Activated T-helper 9 cell treated with anti-CD3 and anti-CD28 coated beads, Interleukin-2, amount 50 U/mL, for 16 hours (primary cell): ENCODE results near the gene CEMIP.

Source experiments
- DNase-seq: peaks from one replicate; pipeline ENCODE4 v3.0.0-alpha.2; 2020; ENCODE audit warnings: low read depth

Gene CEMIP

DNA sequence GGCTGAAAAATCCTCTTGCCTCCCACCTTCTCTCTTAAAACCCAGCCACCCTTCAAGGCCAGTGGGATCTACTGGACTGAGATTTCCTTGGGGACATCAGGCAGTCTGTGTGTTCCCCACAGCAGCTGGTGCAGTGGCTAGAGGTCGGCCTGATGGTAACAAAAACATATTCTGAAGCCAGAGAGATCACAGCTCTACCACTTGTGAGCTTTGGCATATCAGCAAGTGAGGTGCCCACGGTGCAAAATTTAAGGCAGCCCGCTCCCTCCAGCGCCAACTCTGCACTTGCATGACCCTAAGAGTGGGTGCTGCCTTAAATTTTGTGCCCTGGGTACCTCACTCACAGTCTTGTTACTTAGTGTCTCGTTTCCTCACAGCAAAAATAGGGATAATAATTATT, 113.2 kb downstream of the CEMIP start:
- no peak for DNase-seq

DNA sequence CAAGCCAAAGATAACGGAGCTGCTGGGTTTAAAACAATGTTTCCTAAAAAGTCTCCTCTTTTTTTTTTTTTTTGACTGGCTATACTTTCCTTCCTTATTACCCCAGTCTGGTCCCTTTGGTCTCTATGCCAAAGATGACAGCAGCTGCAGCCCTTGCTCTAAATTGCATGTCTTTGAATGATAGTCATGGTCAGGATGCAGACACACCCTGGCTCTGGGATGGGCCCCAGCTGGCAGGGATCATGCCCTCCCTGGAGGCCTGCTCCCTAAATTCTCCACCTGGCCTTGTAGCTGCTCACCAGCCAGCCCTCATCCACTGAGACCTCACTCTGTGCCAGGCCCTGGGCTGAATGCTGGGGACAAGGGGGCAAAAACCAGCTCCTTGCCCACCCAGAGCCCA, 114.6 kb downstream of the CEMIP start:
- no peak for DNase-seq

GRCh38 chr15:80895091-80895490, 115.9 kb downstream of the CEMIP start:
- DNase-seq = no peak

GRCh38 chr15:80895965-80896364, 116.8 kb downstream of the CEMIP start:
- DNase-seq = no peak

- DNase-seq = no peak
Measured at GRCh38 chr15:80898040-80898439, 118.9 kb downstream of the CEMIP start.

- DNase-seq = no peak
Measured at GRCh38 chr15:80902298-80902801, 123.2 kb downstream of the CEMIP start.

DNA sequence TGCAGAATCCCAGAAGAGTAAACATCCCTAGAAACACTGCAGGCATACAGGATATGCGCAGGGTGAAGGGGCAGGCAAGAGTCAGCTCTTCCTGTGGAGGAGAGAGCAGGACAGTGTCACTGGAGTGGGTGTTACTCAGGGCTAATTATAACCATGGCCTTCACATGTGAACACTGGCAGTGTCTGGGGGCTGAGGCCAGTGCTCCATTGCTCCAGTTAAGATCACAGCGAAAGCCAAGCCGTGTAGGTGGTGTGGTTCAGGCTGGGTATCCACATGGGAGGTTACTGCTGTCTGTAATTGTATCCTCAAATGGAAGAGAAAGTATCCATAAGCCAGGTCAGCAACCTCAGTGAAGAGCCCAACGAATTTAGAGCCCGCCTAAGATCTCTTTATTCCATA, 125.8 kb downstream of the CEMIP start:
- DNase-seq = no peak

- no peak for DNase-seq
Measured at GRCh38 chr15:80906159-80906766, 127.1 kb downstream of the CEMIP start.

- DNase-seq = no peak
Measured at GRCh38 chr15:80911821-80912220, 132.7 kb downstream of the CEMIP start.

DNA sequence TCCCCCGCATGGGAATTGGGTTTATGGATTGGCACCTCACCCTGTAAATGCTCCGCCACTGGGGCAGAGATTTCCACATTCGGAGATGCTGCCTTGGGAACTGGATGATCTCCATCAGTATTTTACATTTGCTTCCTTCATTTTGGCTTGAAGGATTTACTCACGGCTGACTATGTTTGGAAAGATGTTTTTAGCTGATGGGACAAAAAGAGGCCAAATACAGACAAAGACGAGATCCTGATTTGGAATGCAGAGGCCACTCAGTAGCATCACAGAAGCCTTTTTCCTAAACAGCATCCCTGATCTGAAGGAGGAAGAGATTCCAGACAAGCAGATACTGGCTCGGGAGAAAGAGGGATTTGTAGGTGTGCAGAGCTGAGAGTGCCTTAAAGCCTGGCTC, 133.5 kb downstream of the CEMIP start:
- no peak for DNase-seq

- no peak for DNase-seq
Measured at GRCh38 chr15:80913541-80913940, 134.4 kb downstream of the CEMIP start.

GRCh38 chr15:80915472-80915871, 136.3 kb downstream of the CEMIP start:
- DNase-seq = no peak

DNA sequence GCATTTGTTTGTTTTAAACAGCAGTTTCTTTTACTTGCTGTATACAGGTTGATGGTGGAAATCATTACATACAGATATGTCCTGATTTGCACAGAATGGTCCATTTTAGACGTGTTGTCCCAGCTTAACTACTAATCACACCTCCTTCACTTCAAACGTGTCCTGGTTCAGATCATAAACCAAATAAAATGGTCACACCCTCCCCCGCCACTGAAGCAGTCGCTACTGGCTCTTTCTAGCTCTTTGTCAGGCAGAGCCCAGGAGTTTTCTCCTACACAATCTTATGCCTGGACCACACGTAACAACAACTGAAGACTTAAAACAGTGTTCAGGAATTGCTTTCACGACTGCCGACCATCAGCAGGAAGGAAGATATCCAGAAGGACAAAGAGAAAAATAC, 136.9 kb downstream of the CEMIP start:
- no peak for DNase-seq

DNA sequence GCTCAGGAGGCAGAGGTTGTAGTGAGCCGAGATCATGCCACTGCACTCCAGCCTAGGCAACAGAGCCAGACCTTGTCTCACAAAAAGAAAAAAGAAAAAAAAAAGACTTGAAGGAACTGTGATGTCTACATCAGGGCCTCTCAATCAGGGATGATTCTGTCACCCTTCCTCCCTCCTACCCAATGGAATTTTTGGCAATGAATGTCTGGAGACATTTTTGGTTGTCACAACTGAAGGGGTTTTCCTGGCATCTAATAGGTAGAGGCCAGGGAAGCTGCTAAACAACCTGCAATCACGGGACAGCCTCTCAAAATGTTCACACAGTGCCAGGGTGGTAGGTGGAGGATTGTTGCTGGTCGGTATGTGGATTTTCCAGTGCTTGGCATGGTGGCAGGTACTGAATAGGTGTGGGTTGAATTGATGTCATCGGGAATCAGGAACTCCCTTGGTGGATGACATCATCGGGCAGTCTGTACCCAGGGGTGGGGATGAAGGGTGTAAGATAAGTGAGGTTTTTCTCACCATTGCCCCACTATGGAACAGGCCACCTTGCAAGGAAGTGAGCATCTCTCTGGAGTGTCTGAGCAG, 139.1 kb downstream of the CEMIP start:
- no peak for DNase-seq

DNA sequence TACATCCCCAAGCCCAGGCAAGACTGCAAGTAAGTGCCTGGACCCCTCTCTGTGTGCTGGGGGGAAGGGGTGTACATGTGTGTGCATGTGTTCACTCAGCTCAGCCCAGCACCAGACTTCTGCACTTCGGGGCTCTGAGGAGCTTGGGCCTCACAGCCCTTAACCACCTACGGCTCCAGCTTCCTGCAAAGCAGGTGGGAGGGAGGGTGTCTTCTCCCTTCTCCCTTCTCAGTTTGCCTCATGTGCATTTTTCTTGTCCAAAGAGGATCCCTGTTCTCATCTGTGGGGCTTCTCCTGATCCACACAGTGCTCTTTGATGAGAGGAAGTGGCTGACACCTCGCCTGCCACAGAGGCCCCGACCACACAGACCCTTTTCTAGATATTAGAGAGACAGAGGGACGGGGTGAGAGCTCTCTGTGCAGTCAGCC, 141.1 kb downstream of the CEMIP start:
- DNase-seq = no peak

DNA sequence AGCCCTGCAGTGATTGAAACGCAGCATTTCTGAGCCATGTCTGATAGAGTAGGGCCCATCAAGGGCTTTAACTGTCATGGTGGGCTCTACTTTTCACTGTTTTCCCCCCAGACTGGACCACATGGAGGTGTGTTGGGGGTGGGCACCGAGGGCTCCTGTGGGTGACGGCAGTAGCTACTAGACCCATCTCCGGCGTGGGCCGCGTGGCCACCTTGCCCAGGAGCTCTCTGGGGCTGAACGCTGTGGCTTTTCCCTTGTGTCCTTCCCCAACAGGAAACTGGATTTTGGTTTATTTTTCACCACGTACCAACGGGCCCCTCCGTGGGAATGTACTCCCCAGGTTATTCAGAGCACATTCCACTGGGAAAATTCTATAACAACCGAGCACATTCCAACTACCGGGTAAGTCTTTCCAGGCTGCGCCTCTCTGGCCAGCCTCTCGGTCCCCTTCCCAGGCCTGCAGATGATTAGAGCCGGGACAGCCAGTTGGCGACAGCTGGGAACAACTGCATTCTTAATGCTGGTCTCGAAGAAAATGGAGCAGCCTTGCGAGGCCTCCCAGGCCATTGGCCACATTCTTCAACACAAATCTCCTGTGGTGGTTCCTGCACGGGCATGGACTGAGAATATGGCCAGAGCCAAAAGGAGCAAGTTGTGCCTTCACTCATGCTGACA, 142.7 kb downstream of the CEMIP start:
- DNase-seq = no peak

DNA sequence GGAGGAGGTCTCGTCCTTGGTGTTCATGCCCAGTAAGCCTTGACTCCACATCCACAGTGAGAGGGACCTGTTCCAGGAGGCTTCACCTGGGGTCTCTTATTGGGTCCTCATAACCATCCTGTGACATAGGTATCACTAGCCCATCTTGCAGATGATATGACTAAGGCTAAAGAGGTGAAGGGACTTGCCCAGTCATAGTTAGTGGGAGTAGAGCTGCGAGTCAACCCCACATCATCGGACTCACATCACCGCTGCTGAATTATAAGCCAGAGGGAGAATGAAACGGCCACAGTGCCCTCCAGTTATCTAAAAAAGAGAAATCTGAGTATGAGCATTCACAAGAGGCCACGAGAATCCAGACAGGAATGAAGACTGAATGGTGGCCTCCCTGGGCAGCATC, 144.5 kb downstream of the CEMIP start:
- no peak for DNase-seq

DNA sequence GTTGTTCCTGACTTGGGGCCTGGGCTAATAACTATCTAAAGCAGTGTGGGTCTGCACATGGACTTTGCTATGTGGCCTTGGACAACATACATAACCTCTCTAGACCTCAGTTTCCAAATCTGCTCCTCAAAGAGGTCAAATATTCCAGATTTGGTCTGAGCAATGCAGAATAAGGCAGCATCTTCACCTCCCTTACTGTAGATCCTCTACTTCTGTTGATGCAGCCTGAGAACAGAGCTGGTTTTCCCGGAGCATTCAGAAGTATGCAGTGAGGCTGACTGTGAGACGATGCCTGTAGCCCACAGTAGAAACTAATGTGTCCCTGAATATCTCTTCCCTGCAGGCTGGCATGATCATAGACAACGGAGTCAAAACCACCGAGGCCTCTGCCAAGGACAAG, 145.1 kb downstream of the CEMIP start:
- no peak for DNase-seq

- no peak for DNase-seq
Measured at GRCh38 chr15:80925597-80926059, 146.5 kb downstream of the CEMIP start.

DNA sequence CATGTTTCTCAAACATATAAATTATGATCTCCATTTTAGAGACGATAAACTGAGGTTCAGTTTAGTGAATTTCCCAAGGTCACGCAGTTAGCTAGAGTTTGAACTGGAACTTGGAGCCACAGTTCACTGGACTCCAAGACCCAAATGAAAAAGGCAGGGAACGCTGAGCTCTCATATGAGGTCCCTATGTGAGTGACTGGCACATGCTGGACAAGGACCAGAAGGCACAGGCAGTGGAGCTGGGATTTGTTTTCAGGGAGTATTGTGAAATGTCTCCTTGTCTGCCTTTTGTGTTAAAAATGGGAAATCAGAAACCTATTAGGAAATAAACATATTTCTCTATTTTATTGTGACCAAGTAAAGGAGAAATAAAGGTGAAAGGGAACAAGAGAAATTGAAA, 147.0 kb downstream of the CEMIP start:
- DNase-seq = no peak

DNA sequence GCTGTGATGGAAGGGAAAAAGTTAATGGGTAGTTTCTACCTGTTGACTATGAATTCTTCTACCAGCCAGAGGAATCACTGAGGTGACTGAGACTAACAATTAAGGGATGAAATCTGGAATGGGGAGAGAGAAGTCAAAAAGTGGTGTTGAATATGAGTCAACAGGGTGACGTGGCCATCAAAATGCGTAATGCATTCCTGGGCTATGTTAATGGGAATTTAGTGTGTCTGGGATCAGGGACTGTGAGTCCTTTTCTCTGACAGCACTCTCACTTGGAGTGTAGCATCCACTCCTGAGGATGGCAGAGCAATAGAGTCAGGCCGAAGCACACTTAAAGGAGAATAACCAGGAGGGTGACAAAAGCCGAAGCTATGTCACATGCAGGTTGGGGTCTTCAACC, 150.1 kb downstream of the CEMIP start:
- no peak for DNase-seq

GRCh38 chr15:80929689-80930088, 150.5 kb downstream of the CEMIP start:
- no peak for DNase-seq

DNA sequence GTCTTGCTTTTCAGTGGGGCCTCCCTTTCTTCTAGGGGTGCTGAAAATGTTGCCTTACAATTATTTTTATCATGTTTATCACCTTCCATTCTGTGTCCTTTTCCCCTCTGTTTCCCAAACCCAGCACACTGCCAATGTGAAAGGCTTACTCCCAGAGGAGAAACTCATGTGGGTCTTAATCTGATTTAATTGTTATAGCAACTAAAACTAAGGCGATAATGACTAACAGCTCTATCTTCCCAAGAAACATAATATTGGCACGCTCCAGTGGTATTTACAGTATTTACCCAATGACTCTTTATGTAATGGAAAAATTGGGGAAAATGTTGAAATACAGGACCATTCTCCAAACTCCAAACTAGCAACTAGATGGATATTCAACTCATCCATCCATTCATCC, 152.0 kb downstream of the CEMIP start:
- DNase-seq = no peak
